IPS-NIHi7 (cell line): ENCODE results near the gene MRPS18B.

Experiments
- DNase-seq: peaks from one replicate; pipeline ENCODE4 v3.0.0; 2012; ENCODE audit warnings: mixed read lengths; ENCODE audit errors: extremely low spot score

Gene MRPS18B

DNA sequence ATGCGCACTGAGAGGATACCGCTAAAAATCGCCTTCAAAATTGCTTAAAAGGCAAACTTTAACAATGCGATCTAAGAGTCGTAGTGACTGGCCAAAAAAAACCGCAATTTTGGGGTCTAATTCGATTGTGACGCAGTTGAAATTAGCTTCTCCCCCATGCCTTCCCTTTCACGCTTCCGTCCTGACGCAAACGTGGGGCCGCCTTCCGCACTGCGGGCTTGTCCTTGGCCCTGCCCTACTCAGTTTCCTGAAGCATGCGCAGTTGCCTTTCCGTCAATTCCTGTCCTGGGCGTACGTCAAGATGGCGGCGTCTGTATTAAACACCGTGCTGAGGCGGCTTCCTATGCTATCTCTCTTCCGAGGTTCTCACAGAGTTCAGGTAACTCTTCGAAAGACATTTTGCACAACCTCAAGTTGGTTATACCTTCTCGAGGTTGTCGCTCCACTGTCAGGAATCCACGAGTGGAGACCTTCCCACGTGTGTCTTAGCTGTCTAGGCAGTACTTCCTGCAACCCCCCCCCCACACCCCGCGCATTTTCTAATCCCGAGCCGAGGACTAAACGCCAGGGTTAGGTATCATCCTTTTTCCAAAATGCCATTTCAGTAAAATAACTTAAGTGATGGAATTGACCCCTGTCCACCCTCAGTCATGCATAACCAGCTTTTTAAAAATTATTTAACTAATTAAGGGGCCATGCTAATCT is at the start of gene MRPS18B:
Gene MRPS18B (plus strand): TSS at position 276 of the 705 bp plus-strand sequence. CDS start 26 bp downstream, at position 302.
- peak; percentile 91 for DNase-seq

DNA sequence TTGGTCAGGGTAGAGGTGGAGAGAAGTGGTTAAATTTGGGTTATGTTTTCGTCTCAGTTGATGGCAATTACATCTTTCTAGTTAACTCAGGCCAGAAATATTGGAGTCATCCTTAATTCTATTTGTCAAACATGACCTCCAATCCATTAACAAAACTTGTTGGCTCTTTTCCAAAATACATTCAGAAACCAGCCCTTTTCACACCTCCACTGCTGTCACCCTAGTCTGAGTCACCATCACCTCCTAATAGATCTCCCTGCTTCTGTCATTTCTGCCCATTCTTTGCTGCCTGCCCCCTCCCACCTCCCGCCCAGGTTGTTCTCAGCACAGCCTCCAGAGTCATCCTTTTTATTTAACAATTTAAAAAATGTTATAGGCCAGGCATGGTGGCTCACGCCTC is 49.4 kb upstream of the MRPS18B start:
- no peak for DNase-seq

DNA sequence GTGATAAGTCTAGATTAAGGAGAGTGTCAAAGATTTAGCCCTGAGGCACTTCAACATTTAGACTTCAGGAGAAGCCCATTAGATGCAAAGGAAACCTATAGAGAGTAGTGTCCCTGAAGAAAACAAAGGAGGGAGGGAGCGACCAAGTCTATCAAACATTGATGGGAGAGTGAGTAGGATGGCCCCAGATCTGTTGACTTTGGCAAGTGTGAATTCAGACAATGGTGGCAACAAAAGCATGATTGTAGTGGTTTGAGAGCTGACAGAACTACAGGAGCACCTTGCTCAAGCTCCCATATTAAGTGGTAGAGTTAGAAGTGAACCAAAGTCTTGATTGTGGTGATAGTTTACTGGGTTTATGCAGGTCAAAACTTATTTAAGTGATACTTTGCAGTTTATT is 47.4 kb upstream of the MRPS18B start:
- no peak for DNase-seq

DNA sequence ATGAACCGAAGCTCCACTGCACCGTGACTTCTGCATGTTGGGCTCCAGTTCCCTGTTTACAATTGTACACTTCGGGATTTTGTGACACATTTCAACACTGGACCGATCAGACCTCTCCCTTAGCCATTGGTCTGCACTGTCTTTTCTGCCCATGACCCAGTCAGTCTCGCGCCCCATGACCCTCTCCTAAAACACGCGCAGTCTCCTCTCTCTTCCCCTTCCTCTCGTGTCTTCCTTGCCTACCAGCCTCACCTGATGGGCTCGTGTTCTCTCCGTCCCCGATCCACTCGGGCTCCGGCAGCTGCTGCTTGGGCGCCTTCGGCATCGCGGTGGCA is 46.9 kb upstream of the MRPS18B start:
- no peak for DNase-seq

DNA sequence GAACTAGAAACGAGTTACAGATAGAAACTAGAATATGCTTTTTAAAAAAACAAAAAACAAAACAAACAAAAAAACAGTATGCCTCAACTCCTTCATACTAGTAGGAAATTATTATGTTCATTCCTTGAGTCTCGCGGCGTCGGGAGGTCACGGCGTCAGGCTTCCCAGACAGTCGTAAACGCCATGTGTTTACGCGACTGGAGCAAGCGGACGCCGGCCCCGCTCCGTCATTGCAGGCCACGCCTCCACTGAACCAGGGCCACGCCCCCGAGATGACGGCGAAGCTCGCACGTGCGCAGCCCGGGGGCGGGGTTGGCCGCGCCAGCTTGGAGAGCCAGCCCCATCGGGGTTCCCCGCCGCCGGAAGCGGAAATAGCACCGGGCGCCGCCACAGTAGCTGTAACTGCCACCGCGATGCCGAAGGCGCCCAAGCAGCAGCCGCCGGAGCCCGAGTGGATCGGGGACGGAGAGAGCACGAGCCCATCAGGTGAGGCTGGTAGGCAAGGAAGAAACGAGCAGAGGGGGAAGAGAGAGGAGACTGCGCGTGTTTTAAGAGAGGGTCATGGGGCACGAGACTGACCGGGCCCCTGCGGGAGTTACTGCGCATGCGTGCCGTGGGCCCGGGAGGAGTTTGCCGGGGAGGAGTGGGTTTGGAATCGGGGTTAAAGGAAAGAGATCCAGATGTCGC is 46.4 kb upstream of the MRPS18B start, which contains the start of gene ABCF1:
Gene ABCF1 (plus strand): TSS at position 368 of the 687 bp plus-strand sequence. CDS start 46 bp downstream, at position 414.
- peak; percentile 99 for DNase-seq

DNA sequence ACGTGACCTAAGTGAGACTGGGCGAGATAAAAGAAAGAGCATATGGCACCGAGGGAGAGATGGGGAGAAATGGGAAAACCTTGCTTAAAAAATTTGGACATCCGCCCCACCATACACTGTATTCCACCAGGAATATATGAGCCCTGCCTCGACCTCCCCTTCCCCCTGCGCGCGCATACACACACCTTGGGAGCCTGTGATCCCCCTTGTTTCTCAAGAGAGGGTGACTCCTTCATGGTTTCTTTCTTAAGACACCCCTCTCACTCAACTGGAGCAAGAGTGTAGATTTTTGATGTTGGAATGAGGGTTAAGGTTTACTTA is 45.9 kb upstream of the MRPS18B start:
- DNase-seq, result no peak

DNA sequence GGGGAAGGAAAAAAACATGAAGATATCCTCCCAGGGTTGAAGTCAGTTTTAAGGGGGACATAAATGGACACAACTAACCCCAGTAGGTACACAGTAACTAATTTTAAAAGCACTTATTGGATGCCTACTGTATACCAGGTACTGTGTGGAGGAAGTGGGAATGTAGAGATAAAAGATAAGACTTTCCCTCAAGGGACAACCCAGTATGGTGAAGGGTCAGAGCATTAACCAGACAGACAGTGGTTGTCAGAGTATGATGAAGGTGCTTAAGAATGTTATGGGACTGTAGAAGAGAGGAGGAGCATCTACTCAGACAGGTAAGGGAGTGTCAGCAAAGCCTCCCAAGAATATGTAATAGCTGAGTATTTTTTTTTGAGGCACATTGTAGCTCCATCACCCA is 45.5 kb upstream of the MRPS18B start:
- DNase-seq, result no peak

DNA sequence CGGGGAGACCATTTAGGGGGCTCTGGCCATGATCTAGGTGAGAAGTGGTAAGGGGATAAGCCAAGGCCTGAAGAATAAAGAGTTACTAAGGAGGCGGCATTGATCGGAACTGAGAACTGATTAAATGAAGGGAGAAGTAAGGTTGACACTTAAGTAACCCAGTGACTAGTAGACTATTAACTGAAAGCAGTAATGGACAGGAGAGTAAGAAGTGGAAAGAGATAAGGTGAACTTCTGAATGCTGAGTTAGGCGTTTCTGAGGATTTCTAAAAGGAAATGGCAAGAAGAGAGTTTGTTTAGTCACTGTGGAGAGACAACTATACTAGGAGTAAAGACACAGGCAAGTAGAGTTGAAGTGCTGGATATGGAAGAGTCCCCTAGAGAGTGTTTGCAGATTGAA is 44.5 kb upstream of the MRPS18B start:
- no peak for DNase-seq

DNA sequence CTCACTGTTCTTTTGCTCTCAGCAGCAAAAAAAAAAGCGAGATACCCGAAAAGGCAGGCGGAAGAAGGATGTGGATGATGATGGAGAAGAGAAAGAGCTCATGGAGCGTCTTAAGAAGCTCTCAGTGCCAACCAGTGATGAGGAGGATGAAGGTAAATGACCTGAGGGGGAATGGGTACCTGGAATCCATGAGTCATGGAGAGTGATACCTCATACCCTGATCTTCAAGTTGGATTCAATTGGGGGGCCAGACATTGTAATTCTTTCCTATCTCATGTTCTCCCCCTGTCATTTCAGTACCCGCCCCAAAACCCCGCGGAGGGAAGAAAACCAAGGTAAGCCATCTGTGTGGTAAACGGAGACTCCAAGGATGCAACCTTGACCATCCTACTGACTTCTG is 39.6 kb upstream of the MRPS18B start:
- no peak for DNase-seq

DNA sequence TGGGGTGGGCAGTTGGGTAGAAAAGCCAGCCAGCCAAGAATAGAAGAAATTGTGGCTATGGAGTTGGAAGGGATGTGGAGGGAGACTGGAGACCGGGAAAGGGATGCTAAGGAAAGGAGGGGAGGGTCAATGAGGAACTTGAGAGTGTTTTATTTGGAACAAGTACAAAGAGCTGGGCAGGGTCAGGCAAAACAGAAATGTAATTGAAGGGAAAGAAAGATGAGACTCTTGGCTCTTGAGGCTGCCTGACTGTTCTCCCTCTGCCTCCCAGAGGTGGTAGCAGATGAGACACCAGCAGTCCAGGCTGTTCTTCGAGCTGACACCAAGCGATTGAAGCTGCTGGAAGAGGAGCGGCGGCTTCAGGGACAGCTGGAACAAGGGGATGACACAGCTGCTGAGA is 33.7 kb upstream of the MRPS18B start:
- no peak for DNase-seq

DNA sequence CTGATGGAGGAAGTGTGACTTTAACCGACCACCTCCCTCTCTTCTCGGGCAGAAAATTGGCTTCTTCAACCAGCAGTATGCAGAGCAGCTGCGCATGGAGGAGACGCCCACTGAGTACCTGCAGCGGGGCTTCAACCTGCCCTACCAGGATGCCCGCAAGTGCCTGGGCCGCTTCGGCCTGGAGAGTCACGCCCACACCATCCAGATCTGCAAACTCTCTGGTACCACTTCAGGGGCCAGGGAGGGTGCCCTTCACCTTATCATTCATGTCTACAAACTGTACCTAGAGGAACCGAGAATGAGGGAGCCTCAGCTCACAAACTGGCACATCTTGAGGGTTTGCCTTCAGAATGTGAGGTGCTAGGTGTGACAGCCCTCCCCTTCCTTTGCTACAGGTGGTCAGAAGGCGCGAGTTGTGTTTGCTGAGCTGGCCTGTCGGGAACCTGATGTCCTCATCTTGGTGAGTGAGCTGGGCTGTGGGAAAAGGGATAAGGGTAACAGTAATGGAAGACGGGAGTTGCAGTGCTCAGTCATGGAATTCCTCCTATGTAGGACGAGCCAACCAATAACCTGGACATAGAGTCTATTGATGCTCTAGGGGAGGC is 27.8 kb upstream of the MRPS18B start:
- no peak for DNase-seq

DNA sequence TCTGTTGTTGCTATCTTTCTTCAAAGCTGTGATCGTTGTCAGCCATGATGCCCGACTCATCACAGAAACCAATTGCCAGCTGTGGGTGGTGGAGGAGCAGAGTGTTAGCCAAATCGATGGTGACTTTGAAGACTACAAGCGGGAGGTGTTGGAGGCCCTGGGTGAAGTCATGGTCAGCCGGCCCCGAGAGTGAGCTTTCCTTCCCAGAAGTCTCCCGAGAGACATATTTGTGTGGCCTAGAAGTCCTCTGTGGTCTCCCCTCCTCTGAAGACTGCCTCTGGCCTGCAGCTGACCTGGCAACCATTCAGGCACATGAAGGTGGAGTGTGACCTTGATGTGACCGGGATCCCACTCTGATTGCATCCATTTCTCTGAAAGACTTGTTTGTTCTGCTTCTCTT is 27.1 kb upstream of the MRPS18B start:
- DNase-seq, result no peak

DNA sequence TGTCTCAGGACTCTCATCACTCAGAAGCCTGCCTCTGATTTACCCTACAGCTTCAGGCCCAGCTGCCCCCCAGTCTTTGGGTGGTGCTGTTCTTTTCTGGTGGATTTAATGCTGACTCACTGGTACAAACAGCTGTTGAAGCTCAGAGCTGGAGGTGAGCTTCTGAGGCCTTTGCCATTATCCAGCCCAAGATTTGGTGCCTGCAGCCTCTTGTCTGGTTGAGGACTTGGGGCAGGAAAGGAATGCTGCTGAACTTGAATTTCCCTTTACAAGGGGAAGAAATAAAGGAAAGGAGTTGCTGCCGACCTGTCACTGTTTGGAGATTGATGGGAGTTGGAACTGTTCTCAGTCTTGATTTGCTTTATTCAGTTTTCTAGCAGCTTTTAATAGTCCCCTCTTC is 26.6 kb upstream of the MRPS18B start:
- no peak for DNase-seq

DNA sequence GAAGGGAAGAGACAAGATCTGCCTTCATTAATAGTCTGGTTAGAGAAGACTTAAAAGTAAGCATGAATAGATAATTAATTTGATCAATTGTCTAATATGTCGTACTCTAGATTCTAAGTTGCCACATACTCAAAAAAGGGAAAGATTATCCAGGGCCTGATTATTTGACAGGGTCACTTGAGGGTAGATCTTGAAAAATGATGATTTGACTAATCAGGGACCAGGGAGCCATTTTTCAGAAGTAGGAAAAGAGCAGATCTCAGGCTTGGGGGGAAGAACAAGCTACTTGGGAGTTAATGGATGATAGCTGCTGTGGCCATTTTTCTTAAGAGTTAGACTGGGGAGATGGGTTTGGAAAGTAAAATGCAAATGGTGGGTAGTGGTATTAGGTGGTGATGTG is 25.4 kb upstream of the MRPS18B start:
- DNase-seq, result no peak

DNA sequence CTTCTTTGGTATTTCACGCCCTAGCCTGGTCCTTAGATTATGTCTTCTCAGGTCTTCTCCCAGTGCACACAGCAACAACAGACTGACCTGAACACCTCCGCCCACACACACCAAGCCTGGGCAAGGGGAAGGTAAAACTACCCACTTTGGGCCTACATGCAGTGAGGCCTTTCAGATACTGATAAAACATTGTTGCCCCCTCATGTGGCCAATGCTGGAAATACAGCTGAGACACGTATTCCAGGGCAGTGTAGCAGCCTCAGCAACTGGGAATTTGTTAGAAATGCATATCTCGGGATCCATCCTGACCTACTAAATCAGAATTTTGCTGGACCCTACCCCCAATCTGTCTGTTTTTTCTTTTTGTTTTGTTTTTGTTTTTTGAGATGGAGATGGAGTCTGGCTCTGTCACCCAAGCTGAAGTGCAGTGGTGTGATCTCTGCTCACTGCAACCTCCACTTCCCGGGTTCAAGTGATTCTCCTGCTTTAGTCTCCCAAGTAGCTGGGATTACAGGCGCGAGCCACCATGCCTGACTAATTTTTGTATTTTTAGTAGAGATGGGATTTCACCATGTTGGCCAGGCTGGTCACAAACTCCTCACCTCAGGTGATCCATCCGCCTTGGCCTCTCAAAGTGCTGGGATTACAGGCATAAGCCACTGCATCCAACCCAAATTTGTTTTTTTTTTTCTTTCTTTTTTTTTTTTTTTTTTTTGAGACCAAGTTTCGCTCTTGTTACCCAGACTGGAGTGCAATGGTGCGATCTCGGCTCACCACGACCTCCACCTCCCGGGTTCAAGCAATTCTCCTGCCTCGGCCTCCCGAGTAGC is 20.1 kb upstream of the MRPS18B start:
- peak; percentile 83 for DNase-seq

DNA sequence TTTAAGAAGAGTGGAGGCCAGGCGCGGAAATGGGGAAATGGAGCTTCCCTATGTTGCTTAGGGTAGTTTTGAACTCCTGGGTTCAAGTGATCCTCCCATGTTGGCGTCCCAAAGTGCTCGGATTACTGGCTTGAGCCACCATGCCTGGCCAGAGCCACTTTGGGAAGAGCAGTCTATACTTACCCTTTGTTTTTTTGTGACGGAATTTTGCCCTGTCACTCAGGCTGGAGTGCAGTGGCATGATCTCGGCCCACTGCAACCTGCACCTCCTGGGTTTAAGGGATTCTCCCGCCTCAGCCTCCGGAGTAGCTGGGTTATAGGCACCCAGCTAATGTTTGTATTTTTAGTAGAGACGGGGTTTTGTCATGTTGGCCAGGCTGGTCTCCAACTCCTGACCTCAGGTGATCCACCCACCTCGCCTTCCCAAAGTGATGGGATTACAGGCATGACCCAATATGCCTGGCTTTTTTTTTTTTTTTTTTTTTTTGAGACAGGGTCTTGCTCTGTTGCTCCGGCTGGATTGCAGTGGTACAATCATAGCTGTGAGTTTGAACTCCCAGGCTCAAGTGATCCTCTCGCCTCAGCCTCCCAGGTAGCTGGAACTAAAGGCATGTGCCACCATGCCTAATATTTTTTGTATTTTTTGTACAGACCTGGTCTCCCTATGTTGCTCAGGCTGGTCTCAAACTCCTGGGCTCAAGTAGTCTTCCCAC is 18.6 kb upstream of the MRPS18B start:
- no peak for DNase-seq

DNA sequence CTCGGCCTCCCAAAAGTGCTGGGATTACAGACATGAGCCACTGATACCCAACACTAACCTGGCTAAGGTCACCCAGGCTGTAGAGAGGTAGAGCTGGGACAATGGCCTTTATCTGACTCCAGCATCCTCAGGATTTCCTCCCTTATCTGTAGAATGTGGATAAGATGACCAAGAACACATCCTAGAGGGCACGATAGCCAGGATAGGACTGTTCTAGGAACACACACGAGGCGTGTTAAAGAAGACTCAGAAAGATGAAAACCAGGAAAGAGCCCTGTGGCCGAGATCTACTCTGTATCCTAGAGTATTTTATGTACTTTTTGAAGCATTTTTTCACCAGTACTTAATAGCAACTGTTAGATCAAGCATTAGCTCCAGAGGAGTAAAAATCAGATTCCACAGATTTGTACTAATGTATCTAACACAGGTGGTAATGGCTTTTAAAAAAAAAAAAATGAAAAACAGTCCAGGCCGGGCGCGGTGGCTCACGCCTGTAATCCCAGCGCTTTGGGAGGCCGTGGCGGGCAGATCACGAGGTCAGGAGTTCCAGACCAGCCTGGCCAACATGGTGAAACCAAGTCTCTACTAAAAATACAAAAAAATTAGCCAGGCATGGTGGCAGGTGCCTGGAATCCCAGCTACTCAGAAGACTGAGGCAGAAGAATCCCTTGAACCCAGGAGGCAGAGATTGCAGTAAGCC is 17.9 kb upstream of the MRPS18B start:
- no peak for DNase-seq

DNA sequence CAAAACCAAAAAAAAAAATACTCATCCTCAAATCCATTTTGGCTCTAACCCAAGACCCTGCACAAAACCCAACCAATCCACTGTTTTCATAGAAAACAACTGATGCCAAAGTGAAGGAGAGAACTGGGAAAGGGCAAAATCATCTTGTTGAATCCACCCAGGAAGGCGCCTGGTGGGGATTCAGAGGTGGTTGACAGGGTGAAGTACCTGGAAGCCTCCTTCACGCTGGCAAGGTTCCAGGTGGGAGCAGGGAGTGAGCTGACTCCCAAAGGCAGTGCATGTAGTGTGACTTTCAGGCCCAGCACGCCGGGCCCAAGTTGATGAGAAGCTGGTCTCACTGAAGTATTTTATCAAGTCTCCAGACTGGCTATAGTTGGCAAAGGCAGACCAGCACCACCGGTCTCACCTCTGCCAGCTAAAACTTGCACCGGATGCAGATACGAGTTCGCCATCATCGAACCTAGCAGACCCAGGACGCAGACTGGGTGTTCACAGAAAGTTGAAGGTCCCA is 17.1 kb upstream of the MRPS18B start:
- no peak for DNase-seq

DNA sequence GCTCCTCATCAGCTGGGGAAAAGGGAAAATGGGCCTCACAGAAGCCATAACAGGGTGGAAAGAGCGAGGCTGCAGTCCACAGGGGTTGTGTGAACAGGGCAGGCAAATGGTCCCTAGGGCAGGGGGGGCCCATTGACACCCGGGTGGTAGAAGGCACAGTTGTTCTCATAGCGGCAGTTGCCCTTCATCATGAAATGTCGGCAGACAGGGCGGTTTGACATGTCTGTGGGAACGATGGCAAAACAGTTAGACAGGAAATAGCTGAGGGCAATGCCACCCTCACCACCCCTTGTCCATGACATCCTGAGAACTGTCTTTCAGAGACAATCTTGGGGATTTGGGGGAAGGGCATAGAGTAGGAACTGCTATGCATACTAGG is 16.2 kb upstream of the MRPS18B start:
- no peak for DNase-seq

DNA sequence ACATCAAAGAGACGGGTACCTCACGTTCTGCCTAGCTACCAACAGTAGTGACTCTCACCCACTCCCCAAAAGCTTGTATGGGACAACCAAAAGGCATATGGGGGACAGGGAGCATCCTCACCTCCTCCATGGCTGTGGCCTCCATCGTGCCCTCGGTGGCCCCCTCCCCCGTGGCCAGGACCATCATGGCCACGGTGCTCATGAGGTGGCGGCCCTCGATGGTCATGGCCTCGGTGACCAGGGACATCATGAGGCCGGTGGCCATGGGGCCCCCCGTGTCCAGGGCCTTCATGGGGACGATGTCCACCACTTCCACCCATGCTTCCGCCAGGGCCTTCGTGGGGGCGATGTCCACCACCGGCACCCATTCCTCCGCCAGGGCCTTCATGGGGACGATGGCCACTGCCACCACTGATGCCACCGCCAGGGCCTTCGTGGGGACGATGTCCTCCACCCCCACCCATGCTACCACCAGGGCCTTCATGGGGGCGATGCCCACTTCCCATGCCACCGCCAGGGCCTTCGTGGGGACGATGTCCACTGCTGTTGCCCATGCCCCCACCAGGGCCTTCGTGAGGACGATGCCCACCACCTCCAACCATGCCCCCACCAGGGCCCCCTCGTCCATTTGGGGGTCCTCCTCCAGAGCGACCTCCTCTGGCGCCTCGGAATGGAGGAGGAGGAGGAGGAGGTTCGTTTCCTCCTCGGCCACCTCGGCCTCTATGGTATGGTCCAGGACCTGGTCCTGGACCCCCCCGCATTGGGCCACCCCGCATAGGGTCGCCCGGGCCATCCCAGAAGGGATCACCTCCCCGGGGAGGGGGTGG is 15.6 kb upstream of the MRPS18B start:
- DNase-seq, result no peak
